GM19372 (cell line): Measurements from ENCODE around the gene FLT3LG.
"Not testable (repeated sequence)": the region's sequence is repeated elsewhere in the genome, so short reads cannot be mapped to it uniquely, and the experiment has no call there.

Experiments used
- ATAC-seq: cut with Tn5 transposase; IDR thresholded peaks from one replicate; pipeline ENCODE4 v1.9.1; 2021; ENCODE audit warnings: mild to moderate bottlenecking, low read depth, moderate library complexity; ENCODE audit not compliant: unreplicated experiment

The FLT3LG gene

DNA sequence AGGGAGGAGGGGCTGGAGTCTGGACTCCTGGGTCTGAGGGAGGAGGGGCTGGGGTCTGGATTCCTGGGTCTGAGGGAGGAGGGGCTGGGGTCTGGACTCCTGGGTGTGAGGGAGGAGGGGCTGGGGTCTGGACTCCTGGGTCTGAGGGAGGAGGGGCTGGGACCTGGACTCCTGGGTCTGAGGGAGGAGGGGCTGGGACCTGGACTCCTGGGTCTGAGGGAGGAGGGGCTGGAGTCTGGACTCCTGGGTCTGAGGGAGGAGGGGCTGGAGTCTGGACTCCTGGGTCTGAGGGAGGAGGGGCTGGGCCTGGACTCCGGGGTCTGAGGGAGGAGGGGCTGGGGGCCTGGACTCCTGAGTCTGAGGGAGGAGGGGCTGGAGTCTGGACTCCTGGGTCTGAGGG, 12.9 kb upstream of the FLT3LG start:
- ATAC-seq = not testable (repeated sequence)

- ATAC-seq = no peak
Measured at GRCh38 chr19:49461656-49462055, 12.4 kb upstream of the FLT3LG start.

GRCh38 chr19:49462492-49462891, 11.5 kb upstream of the FLT3LG start:
- ATAC-seq = no peak

- ATAC-seq = no peak
Measured at GRCh38 chr19:49463960-49464740, 9.9 kb upstream of the FLT3LG start.

GRCh38 chr19:49465371-49465770, 8.6 kb upstream of the FLT3LG start:
- ATAC-seq = no peak

GRCh38 chr19:49468199-49468598, 5.8 kb upstream of the FLT3LG start:
- ATAC-seq = no peak

DNA sequence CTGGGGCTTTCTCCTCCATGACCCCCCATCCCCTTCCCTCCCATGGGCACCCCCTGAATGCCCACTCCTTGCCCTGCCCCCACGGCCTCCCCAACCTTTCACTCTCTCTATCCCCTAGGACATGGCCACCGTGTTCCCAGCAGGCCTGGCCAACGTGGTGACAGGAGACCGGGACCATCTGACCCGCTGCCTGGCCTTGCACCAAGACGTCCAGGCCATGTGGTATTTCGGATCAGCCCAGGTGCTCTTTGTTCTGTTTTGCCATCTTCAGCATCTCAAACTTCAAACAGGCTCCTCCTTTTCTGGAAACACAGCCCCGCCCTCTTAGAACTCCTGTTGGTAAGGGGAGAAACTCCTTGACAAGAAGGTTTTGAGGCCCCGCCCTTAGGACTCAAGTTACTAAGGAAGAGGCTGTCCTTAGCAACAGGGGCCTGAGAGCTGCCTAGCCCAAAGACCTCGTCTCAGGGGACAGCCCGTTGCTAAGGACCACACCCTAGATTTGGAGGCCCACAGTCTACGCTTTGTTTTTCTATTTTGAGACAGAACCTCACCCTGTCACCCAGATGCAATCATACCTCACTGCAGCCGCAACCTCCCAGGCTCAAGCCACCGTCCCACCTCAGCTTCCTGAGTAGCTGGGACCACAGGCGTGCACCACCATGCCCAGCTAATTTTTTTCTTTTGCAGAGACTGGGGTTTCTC, 5.1 kb upstream of the FLT3LG start:
- ATAC-seq = peak; percentile 61

DNA sequence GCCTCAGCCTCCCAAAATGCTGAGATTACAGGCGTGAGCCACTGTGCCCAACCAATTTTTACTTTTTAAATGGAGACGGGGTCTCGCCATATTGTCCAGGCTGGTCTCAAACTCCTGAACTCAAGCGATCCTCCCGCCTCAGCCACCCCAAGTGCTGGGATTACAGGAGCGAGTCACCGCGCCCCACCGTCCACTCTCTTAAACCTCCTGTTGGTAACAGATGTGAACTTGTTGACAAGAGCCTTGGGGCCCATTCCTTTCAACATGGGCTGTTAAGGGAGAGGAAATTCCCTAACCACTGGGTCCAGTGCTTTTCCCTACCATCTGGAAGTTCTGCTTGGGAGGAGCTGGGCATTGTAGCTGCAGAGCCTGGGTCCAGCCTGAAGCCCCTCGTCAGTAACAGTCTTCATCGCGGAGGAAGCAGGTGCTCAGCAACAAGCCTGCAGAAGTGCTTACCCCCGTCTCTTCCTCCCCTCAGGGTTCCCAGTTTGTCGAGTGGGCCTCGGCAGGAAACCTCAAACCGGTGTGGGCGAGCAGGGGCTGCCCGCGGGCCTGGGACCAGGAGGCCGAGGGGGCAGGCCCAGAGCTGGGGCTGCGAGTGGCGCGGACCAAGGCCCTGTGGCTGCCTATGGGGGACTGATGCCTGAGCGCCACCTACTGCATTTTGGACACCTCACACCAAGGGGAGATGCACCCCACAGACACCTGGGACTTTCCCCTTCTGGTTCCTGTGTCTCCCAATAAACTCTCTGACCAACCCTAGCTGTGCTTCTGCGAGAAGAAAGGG, 4.0 kb upstream of the FLT3LG start:
- ATAC-seq = peak; percentile 53

DNA sequence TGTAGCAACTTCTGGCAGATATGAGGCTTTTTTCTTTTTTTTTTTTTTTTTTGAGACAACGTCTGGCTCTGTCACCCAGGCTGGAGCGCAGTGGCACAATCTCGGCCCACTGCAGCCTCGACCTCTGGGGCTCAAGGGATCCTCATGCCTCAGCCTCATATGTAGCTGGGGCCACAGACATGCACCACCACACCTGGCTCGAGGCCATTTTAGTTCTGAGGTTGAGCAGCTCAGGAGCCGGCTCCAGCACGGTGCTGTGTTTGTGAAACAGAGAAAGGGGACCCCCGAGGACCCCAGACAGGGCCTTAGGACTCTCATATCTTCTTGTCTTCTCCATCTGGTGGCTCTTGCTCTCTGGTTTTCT, 3.4 kb upstream of the FLT3LG start:
- ATAC-seq = no peak

GRCh38 chr19:49472936-49473335, 1.1 kb upstream of the FLT3LG start:
- ATAC-seq = no peak

DNA sequence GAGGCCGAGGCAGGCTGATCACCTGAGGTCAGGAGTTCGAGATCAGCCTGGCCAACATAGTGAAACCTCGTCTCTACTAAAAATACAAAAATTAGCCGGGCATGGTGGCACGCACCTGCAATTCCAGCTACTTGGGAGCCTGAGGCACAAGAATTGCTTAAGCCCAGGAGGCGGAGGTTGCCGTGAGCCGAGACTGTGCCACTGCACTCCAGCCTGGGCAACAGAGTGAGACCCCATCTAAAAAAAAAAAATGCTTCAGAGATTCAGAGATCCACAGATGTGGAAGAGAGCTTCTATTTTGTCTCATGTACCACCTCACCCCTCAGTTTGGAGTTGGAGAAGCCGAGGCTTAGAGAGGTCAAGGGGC, 531 bp upstream of the FLT3LG start:
- not testable (repeated sequence) for ATAC-seq

- no peak for ATAC-seq
Measured at GRCh38 chr19:49474542-49474924, 518 bp downstream of the FLT3LG start.

DNA sequence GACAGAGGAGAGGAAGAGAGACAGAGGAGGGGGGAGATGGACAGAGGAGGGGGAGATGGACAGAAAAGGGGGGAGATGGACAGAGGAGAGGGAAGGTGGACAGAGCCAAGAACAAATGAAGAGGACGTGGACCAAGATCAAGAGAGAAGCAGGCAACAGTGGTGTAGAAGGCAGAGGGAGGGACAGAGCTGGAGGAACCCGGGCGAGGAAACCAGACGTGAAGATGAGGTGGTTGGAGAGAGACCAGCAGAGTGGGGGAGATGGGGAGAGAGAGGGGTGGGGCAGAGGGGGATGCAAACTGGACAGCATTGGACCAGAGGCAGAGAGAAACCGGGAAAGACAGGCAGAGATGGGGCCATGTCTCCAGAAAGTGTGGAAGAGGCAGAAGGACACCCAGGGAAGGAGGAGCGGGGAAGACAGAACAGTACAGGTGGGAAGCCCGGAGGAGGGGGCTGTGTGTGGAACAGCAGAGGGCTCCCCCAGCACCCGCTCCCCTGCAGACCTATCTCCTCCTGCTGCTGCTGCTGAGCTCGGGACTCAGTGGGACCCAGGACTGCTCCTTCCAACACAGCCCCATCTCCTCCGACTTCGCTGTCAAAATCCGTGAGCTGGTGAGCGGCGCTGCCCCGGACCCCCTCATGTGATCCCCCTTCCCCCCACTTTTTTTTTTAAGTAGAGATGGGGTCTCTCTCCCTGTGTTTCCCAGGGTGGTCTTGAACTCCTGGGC, 1.3 kb downstream of the FLT3LG start:
- ATAC-seq = no peak

DNA sequence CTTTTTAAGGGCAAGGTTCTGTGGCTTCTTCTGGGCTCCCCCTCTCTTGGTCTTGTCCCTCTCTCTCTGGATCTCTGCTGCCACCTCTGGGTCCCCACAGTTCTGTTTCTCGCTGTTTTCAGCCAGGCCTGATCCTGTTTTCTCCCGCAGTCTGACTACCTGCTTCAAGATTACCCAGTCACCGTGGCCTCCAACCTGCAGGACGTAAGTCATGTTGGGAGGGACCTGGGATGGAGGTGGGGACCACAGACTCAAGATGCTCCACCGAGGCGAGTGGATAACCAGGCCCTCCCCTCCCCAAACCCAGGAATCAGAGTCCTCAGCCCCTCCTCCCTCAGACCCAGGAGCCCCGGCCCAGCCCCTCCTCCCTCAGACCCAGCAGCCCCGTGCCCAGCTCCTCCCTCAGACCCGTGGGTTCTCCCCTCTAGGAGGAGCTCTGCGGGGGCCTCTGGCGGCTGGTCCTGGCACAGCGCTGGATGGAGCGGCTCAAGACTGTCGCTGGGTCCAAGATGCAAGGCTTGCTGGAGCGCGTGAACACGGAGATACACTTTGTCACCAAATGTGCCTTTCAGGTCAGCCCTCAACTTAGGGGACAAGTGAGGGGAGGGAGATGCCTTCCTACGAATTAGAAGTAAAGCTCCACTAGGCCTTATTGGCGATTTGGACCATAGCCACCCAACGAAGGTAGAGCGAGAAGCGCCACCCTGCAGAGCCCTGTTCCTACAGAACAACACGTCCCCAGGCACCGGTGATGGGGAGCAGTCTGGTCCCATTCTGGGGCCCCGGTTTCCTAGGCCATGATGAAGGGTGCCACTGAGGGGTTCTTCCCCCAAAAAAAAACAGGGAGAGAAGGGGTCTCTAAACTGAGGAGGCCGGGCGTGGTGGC, 2.2 kb downstream of the FLT3LG start:
- ATAC-seq = no peak

- ATAC-seq = no peak
Measured at GRCh38 chr19:49479975-49480628, 6.1 kb downstream of the FLT3LG start.

DNA sequence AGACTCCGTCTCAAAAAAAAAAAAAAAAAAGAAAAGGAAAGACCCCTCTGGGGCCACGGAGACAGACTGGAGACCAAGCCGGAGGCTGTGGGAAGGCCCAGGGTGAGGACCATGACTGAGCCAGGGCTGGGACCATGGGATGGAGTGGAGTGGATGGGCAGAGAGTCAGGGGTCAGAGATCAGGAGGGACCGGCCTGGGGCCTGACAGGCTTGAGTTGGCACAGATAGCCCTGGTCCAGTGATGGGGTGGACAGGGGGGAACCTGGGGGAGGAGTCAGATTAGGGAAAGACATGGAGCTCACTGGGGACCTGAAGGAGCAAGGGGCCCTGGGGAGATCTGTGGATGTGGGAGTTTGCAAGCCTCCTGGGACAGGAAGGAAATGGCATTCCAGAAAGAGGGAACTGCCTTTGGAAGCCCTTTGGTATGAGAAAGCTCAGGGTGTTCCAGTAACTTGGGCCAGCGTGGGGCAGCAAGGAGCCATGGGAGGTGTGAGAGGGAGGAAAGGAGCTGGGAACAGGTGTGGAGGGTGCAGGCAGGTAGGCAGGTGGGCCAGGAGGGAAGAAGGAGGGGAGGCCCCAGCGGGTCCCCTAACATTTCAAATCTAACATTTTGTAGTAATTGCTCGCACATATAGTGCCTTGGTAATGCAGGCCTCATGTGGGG, 7.1 kb downstream of the FLT3LG start:
- ATAC-seq = no peak

GRCh38 chr19:49486232-49486631, 12.2 kb downstream of the FLT3LG start:
- no peak for ATAC-seq

GRCh38 chr19:49486710-49487276, 12.8 kb downstream of the FLT3LG start:
- no peak for ATAC-seq
